H9 (cell line): ENCODE measurements around the gene C5AR1. TPM values are rescaled to one million over a fixed set of nuclear protein-coding genes. Genes with fewer than 3 reads are reported as not detected.

Source experiments
- DNase-seq: peaks from one replicate; pipeline ENCODE4 v3.0.0-alpha.2; 2017
- H2AFZ ChIP-seq: one replicate; pipeline ENCODE4 v1.6.1; 2013; ENCODE audit warnings: mild to moderate bottlenecking, low read length, control low read depth, moderate library complexity
- H2AK5ac ChIP-seq: 2 replicates; pipeline ENCODE4 v1.6.1; 2013; ENCODE audit warnings: low read length, control low read depth, mixed read lengths; ENCODE audit not compliant: insufficient read length
- H2BK120ac ChIP-seq: one replicate; pipeline ENCODE4 v1.6.1; 2013; ENCODE audit warnings: low read depth, mild to moderate bottlenecking, low read length, control low read depth, inconsistent platforms; ENCODE audit not compliant: poor library complexity, severe bottlenecking
- H2BK12ac ChIP-seq: 2 replicates; pipeline ENCODE4 v1.6.1; 2013; ENCODE audit warnings: low read length, control low read depth, mixed read lengths, low read depth; ENCODE audit not compliant: insufficient read length
- H2BK15ac ChIP-seq: 2 replicates; pipeline ENCODE4 v1.6.1; 2013; ENCODE audit warnings: low read depth, low read length, control low read depth
- H2BK20ac ChIP-seq: one replicate; pipeline ENCODE4 v1.6.1; 2013; ENCODE audit warnings: low read depth, mild to moderate bottlenecking, low read length, control low read depth, inconsistent platforms; ENCODE audit not compliant: poor library complexity, severe bottlenecking
- H2BK5ac ChIP-seq: 2 replicates; pipeline ENCODE4 v1.6.1; 2013; ENCODE audit warnings: low read length, control low read depth, mixed read lengths; ENCODE audit not compliant: insufficient read length
- H3K14ac ChIP-seq: 2 replicates; pipeline ENCODE4 v1.6.1; 2013; ENCODE audit warnings: low read length, control low read depth; ENCODE audit not compliant: insufficient read depth
- H3K18ac ChIP-seq: 2 replicates; pipeline ENCODE4 v1.6.1; 2013; ENCODE audit warnings: low read depth, mild to moderate bottlenecking, mixed read lengths, low read length, control low read depth; ENCODE audit not compliant: insufficient read length
- H3K23ac ChIP-seq: 2 replicates; pipeline ENCODE4 v1.6.1; 2013; ENCODE audit warnings: low read length, control low read depth, mixed read lengths, low read depth; ENCODE audit not compliant: insufficient read length
- H3K23me2 ChIP-seq: 2 replicates; pipeline ENCODE4 v1.6.1; 2013; ENCODE audit warnings: low read depth, mild to moderate bottlenecking, mixed read lengths, low read length, control low read depth; ENCODE audit not compliant: insufficient read length, poor library complexity, severe bottlenecking
- H3K27ac ChIP-seq: 2 replicates; pipeline ENCODE4 v1.5.1; 2013; ENCODE audit warnings: low read length, control low read depth, mixed read lengths, low read depth; ENCODE audit not compliant: insufficient read length
- H3K27me3 ChIP-seq: 2 replicates; pipeline ENCODE4 v1.6.1; 2013; ENCODE audit warnings: low read length, control low read depth, inconsistent platforms; ENCODE audit not compliant: insufficient read depth
- H3K4ac ChIP-seq: 2 replicates; pipeline ENCODE4 v1.6.1; 2013; ENCODE audit warnings: low read depth, mild to moderate bottlenecking, control low read depth, inconsistent platforms, low read length, moderate library complexity
- H3K4me1 ChIP-seq: 2 replicates; pipeline ENCODE4 v1.6.1; 2013; ENCODE audit warnings: low read length, control low read depth, inconsistent platforms; ENCODE audit not compliant: insufficient read depth
- H3K4me2 ChIP-seq: 2 replicates; pipeline ENCODE4 v1.6.1; 2013; ENCODE audit warnings: low read length, control low read depth, mixed read lengths; ENCODE audit not compliant: insufficient read length, insufficient read depth
- H3K56ac ChIP-seq: 2 replicates; pipeline ENCODE4 v1.6.1; 2013; ENCODE audit warnings: low read depth, mild to moderate bottlenecking, mixed read lengths, low read length, control low read depth; ENCODE audit not compliant: insufficient read length
- H3K79me1 ChIP-seq: 2 replicates; pipeline ENCODE4 v1.6.1; 2013; ENCODE audit warnings: low read depth, mild to moderate bottlenecking, moderate library complexity, low read length, control low read depth, inconsistent platforms; ENCODE audit not compliant: insufficient read depth, poor library complexity, severe bottlenecking
- H3K79me2 ChIP-seq: 2 replicates; pipeline ENCODE4 v1.6.1; 2013; ENCODE audit warnings: low read length, control low read depth, inconsistent platforms; ENCODE audit not compliant: insufficient read depth
- H3K9ac ChIP-seq: 2 replicates; pipeline ENCODE4 v1.6.1; 2013; ENCODE audit warnings: low read length, control low read depth, mixed read lengths; ENCODE audit not compliant: insufficient read length; ENCODE audit errors: extremely low read depth
- H3K9me3 ChIP-seq: one replicate; pipeline ENCODE4 v1.6.1; 2013; ENCODE audit warnings: low read depth, low read length, inconsistent platforms; ENCODE audit not compliant: control insufficient read depth
- H3T11ph ChIP-seq: one replicate; pipeline ENCODE4 v1.6.1; 2013; ENCODE audit warnings: mild to moderate bottlenecking, low read length, control low read depth, inconsistent platforms
- H4K20me1 ChIP-seq: one replicate; pipeline ENCODE4 v1.6.1; 2013; ENCODE audit not compliant: control insufficient read depth, insufficient read length, insufficient read depth
- H4K5ac ChIP-seq: 2 replicates; pipeline ENCODE4 v1.6.1; 2013; ENCODE audit warnings: low read depth, mild to moderate bottlenecking, mixed read lengths, low read length, control low read depth; ENCODE audit not compliant: insufficient read length
- H4K8ac ChIP-seq: replicated peaks from 2 replicates; pipeline ENCODE4 v1.6.1; 2013; ENCODE audit warnings: low read length, control low read depth, mixed read lengths, low read depth; ENCODE audit not compliant: insufficient read length
- H4K91ac ChIP-seq: 2 replicates; pipeline ENCODE4 v1.6.1; 2013; ENCODE audit warnings: low read depth, mild to moderate bottlenecking, moderate library complexity, mixed read lengths, low read length, control low read depth; ENCODE audit not compliant: insufficient read length
- H3K27ac Mint-ChIP-seq, 3 experiments: 2 replicates in 2 of 3; 3 replicates in 1 of 3; pipeline ENCODE4 v1.8.0; 2020 to 2021; ENCODE audit warnings: mixed read lengths in 3 of 3, mild to moderate bottlenecking in 1 of 3, moderate library complexity in 1 of 3
- H3K27me3 Mint-ChIP-seq: 2 replicates; pipeline ENCODE4 v1.8.0; 2021; ENCODE audit warnings: low read depth, mild to moderate bottlenecking, moderate library complexity, mixed read lengths
- H3K36me3 Mint-ChIP-seq, 3 experiments: 2 replicates in 2 of 3; 3 replicates in 1 of 3; pipeline ENCODE4 v1.8.0; 2020 to 2021; ENCODE audit warnings: low read depth in 3 of 3, mixed read lengths in 3 of 3; ENCODE audit not compliant: insufficient read depth in 1 of 3
- H3K4me1 Mint-ChIP-seq, 2 experiments: 2 replicates each; pipeline ENCODE4 v1.8.0; 2020; ENCODE audit warnings: mixed read lengths in 2 of 2
- H3K4me3 Mint-ChIP-seq, 2 experiments: 2 replicates in 1 of 2; 3 replicates in 1 of 2; pipeline ENCODE4 v1.8.0; 2020 to 2021; ENCODE audit warnings: mild to moderate bottlenecking in 2 of 2, mixed read lengths in 2 of 2, moderate library complexity in 1 of 2
- H3K9me3 Mint-ChIP-seq, 2 experiments: 2 replicates in 1 of 2; 3 replicates in 1 of 2; pipeline ENCODE4 v1.8.0; 2020; ENCODE audit warnings: mild to moderate bottlenecking in 2 of 2, mixed read lengths in 2 of 2, moderate library complexity in 1 of 2
- CTCF ChIP-seq: fragments of 200-600 bp; sonication (generic); conservative IDR thresholded peaks from 3 replicates; pipeline ENCODE4 v1.8.0; 2021; ENCODE audit warnings: antibody characterized with exemption, mild to moderate bottlenecking
- WGBS: extraction: QIAGEN DNeasy Blood & Tissue Kit; methylation state at CpG from one replicate; pipeline ENCODE4 v1.1.7; 2013; ENCODE audit warnings: missing lambda C conversion rate, low lambda C conversion rate, mixed read lengths; ENCODE audit not compliant: insufficient read length; ENCODE audit errors: extremely low coverage; 5-methylcytosine and 5-hydroxymethylcytosine counted together
- total RNA-seq: library from RNA; stranded (reverse); gene quantifications from 2 replicates; pipeline ENCODE4 v1.2.1, GENCODE V29; 2021

Gene C5AR1
- total RNA-seq, 1 experiment from 2014 or later = 1.8 TPM

GRCh38 chr19:47274071-47274890 is 35.4 kb upstream of the C5AR1 start, which contains the start of gene INAFM1:
TSS of gene INAFM1 (plus strand) at chr19:47274885. CDS start at chr19:47274920, 35 bp downstream.
- Histone ChIP-seq H3K27me3 (no peaks in the 10 kb centered on the region), H3K9me3 (no peaks in the 10 kb centered on the region), H2BK12ac (peak within 1 kb of the TSS; percentile 8), H3K4me2 (peak within 1 kb of the TSS; percentile 60), H3K18ac (peak within 1 kb of the TSS; percentile 89), H2AFZ (no peak within 1 kb of the TSS), H2BK20ac (no peak within 1 kb of the TSS), H3K14ac (peak within 1 kb of the TSS; percentile 90), H3T11ph (no peak within 1 kb of the TSS), H3K79me1 (no peaks in the 10 kb centered on the region), H3K9ac (peak within 1 kb of the TSS; percentile 77), H3K27ac (peak within 1 kb of the TSS; percentile 77), H2BK15ac (no peak within 1 kb of the TSS), H3K4me1 (peaks cover 5% of the 10 kb centered on the region), H4K91ac (no peak within 1 kb of the TSS), H3K23me2 (peaks cover 17% of the 10 kb centered on the region), H2BK120ac (no peak within 1 kb of the TSS), H3K23ac (no peak within 1 kb of the TSS), H3K56ac (no peak within 1 kb of the TSS), H4K8ac (no peak within 1 kb of the TSS), H2BK5ac (peak within 1 kb of the TSS; percentile 15), H4K5ac (no peak within 1 kb of the TSS), H3K4ac (no peak within 1 kb of the TSS), H2AK5ac (no peak within 1 kb of the TSS), H4K20me1 (no peaks in the 10 kb centered on the region), H3K79me2 (no peaks in the 10 kb centered on the region)
- Mint-ChIP-seq H3K27me3 (peaks cover 13% of the 10 kb centered on the region), H3K4me3 (peak within 1 kb of the TSS; percentile 86 to 93), H3K36me3 (peaks cover 8 to 25% (median 25%) of the 10 kb centered on the region in 3 experiments; a peak in 6 of 7 replicates), H3K9me3 (no peaks in the 10 kb centered on the region), H3K4me1 (peaks cover 22 to 27% of the 10 kb centered on the region in 2 experiments), H3K27ac (peak within 1 kb of the TSS; percentile 98 to 100 (median 99))
- WGBS = no CpG with 5 or more reads among the region's 72 CpGs
- no peak for TF ChIP-seq CTCF
- DNase-seq = peak; percentile 97
